GM21528 (cell line): ENCODE measurements around the gene ZNF728.
"Not testable (repeated sequence)": the region's sequence is repeated elsewhere in the genome, so short reads cannot be mapped to it uniquely, and the experiment has no call there.

Experiments
- ATAC-seq: cut with Tn5 transposase; IDR thresholded peaks from one replicate; pipeline ENCODE4 v1.9.1; 2021; ENCODE audit warnings: mild to moderate bottlenecking, moderate library complexity; ENCODE audit not compliant: unreplicated experiment, low FRiP score

The ZNF728 gene

DNA sequence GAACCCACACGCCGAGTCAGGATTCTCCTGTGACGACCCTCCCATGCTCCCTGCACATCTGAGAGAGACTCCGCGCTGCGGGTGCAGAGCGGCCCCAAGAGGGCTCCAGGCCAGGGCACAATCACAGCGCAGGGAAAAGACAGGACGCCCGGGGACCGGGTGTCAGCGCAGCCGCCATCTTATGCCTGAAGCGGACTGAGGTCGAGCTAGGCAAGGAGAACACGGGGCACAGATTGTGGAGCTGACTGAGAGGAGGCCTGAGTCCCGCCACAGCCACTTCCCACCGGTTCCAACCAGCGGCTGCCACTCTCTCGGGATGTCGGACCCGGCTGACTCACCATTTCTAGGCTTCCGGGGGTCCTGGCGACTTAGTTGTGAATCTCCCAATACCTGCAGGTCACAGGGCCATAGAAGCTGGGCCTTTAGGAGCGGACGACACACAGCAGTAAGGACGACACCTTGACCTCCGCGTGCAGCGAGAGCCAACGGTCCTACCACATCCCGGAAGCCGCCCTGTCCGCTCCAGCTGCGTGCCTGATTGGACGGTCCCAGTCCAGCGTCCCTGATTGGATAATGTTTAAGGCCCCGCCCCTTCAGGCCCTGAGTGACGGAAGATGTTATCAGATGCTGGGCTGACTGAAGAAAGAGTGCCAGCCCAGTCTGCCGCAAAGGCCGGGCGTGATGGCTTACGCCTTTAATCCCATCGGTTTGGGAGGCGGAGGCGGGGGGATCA, at the start of gene ZNF728:
ZNF728 (minus strand) TSS at position 487 of the 733 bp plus-strand sequence; CDS start at position 341, 146 bp downstream.
- ATAC-seq = no peak

DNA sequence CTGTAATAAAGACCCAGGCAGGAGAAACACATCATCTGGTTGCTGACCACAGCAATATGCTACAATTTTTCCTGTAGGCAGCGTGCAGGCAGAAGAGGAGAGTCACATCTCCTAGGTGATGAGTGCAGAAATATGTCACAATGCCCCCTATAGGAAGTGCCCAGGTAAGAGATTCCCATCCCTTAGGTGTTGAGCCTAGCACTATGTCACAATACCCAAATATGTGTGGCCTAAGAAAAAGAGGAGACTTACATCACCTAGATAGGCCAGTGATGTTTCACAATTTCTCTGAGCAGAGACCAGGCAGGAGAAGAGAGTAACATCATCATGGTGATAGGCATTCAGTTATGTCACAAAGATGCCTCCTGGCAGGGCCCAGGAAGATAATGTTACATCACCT, 49.4 kb upstream of the ZNF728 start:
- no peak for ATAC-seq

DNA sequence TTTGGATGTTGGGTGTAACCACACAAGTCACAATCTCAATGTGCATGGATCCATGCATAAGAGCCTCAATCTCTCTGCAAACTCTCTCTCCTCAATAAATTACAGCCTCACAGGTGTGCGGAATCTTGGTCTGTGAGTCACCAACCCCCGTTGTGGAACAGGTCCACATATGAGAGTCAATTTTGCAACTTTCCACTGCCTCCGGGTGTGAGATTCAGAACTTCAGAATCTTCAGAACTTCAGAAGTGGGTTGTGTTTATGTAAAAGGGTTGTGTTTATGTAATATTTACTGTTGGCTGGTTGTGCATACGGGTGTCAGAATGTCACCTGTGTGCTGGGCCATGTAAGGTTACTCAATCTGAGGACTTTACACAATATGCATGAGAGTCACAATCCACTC, 46.3 kb upstream of the ZNF728 start:
- ATAC-seq = no peak

DNA sequence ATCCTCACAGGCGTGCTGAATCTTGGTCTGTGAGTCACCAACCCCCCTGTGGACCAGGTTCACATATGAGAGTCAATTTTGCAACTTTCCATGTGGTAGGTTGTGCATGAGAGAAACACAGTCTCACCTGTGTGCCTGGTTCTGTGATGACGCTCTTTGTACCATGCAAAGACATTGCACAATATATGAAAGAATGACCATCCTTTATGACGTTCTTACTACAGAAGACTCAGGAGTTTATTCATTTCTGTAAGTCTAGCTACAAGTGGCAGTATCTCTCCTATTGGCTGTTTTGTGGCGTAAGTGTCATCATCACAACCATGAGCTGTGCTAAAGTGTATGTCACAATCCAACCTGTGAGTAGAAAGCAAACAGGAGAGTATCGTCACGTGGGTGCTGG, 43.8 kb upstream of the ZNF728 start:
- ATAC-seq = no peak

DNA sequence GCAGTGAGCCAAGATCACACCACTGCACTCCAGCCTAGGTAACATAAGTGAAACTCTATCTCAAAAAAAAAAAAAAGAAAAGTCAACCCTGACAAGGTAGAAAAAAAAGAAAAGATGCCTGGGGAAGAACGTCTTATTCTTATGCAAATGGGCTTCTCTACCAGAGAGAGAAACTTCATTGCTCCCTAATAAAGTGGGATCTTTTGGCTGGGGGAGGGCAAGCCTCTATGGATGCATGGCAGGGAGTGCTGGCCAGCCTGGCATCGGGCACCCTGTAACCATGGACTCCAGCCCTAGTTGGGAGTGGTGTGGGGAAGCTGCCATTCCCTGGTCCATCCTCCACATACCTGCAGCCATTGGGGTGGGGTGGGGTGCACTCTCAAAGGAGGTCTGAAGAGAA, 30.7 kb upstream of the ZNF728 start:
- no peak for ATAC-seq

DNA sequence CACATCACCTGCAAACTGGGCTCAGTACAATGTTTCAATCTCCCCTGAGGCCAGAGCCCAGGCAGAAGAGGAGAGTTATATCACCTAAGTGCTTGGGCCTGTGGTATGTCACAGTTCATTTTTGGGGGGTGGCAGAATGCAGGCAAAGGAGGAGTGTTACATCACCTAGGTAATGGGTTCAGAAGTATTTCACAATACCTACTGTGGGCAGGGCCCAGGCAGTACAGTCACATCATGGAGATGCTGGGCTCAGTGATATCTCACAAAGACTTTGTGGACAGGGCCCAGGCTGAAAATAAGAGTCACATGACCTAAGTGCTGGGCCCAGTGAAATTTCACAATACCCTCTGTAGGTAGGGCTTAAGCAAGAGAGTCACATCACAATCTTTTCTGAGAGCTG, 12.7 kb upstream of the ZNF728 start:
- ATAC-seq = no peak

DNA sequence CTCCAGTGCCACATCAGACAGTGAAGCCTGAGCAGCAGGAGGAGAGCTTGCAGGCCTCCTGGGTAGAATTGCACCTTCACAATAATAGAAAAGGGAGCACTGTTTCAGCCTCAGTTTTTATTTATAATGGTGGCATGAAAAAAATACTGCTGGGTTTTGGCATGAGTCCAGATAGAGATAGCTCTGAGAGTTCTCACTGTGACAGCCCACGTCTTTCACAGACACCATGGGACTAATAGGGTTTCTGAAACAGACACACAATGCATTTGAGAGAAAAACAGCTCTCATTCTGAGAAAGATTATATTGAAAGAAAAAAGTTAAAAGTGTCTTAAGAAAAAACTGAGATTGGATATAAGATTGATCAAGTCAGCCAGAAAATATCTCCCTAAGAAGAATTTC, 8.0 kb downstream of the ZNF728 start:
- ATAC-seq = not testable (repeated sequence)

DNA sequence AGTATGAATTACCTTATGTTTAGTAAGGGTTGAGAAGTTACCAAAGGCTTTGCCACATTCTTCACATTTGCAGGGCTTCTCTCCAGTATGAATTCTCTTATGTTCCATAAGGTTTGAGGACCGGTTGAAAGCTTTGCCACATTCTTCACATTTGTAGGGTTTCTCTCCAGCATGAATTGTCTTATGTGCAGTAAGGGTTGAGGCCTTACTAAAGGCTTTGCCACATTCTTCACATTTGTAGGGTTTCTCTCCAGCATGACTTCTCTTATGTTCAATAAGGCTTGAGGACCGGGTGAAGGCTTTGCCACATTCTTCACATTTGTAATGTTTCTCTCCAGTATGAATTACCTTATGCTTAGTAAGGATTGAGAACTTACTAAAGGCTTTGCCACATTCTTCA, 26.7 kb downstream of the ZNF728 start:
- no peak for ATAC-seq

DNA sequence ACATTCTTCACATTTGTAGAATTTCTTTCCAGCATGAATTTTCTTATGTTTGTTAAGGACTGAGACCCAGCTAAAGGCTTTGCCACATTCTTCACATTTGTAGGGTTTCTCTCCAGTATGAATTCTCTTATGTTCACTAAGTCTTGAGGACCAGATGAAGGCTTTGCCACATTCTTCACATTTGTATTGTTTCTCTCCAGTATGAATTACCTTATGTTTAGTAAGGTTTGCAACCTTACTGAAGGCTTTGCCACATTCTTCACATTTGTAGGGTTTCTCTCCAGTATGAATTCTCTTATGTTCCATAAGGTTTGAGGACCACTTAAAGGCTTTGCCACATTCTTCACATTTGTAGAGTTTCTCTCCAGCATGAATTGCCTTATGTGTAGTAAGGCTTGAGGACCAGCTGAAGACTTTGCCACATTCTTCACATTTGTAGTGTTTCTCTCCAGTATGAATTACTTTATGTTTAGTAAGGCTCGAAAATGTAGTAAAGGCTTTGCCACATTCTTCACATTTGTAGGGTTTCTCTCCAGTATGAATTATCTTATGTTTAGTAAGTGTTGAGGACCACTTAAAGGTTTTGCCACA, 27.3 kb downstream of the ZNF728 start:
- ATAC-seq = not testable (repeated sequence)

DNA sequence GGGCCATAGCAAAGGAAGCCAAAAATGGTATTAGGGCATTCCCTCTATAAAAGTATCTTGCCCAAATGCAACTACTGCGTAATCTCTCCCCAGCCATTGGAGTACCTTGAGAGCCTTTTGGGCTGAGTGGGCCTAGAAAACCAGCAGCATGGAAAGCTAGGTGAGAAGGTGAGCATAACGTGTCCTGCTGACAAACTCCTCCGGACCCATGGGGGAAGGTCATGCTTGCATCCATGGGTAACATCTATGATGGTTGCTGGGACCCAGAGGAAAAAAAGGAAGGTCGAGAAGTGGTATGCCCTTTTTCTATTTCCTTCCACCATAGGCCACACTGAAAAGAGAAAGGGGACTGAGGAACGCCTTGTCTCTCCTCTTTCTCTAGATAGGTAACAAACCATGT, 57.4 kb downstream of the ZNF728 start:
- ATAC-seq = no peak

DNA sequence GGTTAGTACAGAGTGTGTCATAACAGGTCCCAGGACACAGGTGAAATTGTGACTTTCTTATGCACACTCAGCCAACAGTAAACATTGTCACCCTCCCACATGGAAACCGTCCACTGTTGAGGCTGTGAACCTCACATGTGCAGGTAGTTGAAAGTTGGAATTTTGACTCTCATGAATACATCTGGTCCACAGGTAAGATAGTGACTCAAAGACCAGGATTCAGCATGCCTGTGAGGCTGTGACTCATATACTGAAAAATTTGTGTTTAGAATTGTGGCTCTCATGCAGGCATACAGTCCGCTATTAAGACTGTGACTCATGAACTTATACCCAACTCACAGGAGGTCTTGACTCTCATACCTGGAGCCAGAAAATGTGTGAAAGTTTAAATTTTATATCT, 67.8 kb downstream of the ZNF728 start:
- ATAC-seq = no peak

DNA sequence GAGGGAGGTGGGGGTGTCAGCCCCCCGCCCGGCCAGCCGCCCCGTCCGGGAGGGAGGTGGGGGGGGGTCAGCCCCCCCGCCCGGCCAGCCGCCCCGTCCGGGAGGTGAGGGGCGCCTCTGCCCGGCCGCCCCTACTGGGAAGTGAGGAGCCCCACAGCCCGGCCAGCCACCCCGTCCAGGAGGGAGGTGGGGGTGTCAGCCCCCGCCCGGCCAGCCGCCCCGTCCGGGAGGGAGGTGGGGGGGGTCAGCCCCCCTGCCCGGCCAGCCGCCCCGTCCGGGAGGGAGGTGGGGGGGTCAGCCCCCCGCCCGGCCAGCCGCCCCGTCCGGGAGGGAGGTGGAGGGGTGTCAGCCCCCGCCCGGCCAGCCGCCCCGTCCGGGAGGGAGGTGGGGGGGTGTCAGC, 75.4 kb downstream of the ZNF728 start:
- ATAC-seq = not testable (repeated sequence)

DNA sequence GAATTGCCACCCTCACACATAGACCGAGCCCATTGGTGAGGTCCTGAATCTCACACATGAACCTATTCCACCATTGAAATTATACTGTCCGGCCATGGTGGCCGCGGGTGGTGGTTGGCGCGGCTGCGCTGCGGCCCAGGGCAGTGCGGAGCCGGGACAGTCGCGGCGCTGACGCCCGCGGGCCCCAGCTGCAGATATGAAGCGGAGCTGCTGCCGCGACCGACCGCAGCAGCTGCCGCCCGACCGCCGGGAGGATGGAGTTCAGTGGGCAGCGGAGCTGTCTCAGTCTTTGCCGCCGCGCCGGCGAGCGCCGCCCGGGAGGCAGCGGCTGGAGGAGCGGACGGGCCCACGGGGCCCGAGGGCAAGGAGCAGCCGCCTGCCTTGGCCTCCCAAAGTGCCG, 77.8 kb downstream of the ZNF728 start:
- not testable (repeated sequence) for ATAC-seq
